ENCODE measurements around the gene PAIP2B.

The PAIP2B gene

DNA sequence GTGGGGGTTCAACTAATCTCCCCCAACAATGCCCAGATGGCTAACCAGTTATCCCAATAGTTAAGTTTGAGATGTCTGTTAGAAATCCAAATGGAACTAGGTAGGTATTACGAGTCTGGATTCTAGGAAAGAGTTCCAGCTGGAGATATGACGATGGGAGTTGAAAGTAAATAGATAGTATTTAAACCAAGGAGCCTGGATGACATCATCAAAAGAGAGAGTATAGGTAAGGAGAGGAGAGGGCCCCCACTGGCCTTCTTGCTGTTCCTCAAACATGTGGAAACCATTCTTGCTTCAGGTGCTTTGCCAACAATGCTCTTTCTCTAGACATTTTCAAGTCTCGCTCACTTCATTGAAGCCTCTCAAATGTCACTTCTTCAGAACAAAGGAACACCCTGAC is 26.0 kb upstream of the PAIP2B start:
- H3K9me3 ChIP-seq (ENCODE audit: insufficient read depth, low read depth, low read length) = no peaks in the 10 kb centered on the region
- H3F3A ChIP-seq (ENCODE audit: low read depth) = no peaks in the 10 kb centered on the region
- TF ChIP-seq, protein P1, sequence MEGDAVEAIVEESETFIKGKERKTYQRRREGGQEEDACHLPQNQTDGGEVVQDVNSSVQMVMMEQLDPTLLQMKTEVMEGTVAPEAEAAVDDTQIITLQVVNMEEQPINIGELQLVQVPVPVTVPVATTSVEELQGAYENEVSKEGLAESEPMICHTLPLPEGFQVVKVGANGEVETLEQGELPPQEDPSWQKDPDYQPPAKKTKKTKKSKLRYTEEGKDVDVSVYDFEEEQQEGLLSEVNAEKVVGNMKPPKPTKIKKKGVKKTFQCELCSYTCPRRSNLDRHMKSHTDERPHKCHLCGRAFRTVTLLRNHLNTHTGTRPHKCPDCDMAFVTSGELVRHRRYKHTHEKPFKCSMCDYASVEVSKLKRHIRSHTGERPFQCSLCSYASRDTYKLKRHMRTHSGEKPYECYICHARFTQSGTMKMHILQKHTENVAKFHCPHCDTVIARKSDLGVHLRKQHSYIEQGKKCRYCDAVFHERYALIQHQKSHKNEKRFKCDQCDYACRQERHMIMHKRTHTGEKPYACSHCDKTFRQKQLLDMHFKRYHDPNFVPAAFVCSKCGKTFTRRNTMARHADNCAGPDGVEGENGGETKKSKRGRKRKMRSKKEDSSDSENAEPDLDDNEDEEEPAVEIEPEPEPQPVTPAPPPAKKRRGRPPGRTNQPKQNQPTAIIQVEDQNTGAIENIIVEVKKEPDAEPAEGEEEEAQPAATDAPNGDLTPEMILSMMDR (conservative IDR thresholded peaks at IDR 0.05; ENCODE audit: low read length) = no peak
- no peak for TF ChIP-seq EZH2phosphoT487 (IDR thresholded peaks at IDR 0.05; ENCODE audit: borderline replicate concordance)
- no peaks in the 10 kb centered on the region for H3K27me3 ChIP-seq (ENCODE audit: insufficient read depth, low read length, poor library complexity, severe bottlenecking)
- no peak overlapping the region for H2AFZ ChIP-seq (ENCODE audit: low read length)
- no peaks in the 10 kb centered on the region for H3K9me2 ChIP-seq (replicated peaks; ENCODE audit: low read depth, low read length)
- no peaks in the 10 kb centered on the region for H3K4me1 ChIP-seq (ENCODE audit: insufficient read depth, low read length, poor library complexity, severe bottlenecking)
- no peak overlapping the region for H3K9ac ChIP-seq (ENCODE audit: low read depth, low read length, poor library complexity, severe bottlenecking)
- no peak overlapping the region for H3K4me3 ChIP-seq (ENCODE audit: low read length, poor library complexity, severe bottlenecking)
- no peak overlapping the region for H3K4me2 ChIP-seq (ENCODE audit: low read depth, low read length, poor library complexity, severe bottlenecking)
- H3K36me3 ChIP-seq (ENCODE audit: insufficient read depth, low read length) = no peaks in the 10 kb centered on the region
- H4K20me1 ChIP-seq (ENCODE audit: insufficient read depth, low read length, poor library complexity, severe bottlenecking) = no peaks in the 10 kb centered on the region
- H3K79me2 ChIP-seq (ENCODE audit: insufficient read depth, low read length) = no peaks in the 10 kb centered on the region

DNA sequence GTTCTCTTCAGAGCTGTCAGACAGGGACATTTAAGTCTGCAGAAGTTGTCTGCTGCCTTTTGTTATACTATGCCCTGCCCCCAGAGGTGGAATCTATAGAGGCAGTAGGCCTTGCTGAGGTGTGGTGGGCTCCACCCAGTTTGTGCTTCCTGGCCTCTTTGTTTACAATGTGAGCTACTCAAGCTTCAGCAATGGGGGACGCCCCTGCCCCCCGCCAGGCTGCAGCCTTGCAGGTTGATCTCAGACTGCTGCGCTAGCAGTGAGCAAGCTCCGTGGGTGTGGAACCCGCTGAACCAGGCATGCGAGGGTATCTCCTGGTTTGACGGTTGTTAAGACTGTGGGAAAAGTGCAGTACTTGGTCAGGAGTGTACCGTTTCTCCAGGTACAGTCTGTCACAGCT is 24.0 kb upstream of the PAIP2B start:
- no peaks in the 10 kb centered on the region for H3F3A ChIP-seq (ENCODE audit: low read depth)
- no peaks in the 10 kb centered on the region for H3K4me1 ChIP-seq (ENCODE audit: insufficient read depth, low read length, poor library complexity, severe bottlenecking)
- no peaks in the 10 kb centered on the region for H3K79me2 ChIP-seq (ENCODE audit: insufficient read depth, low read length)
- no peaks in the 10 kb centered on the region for H3K9me2 ChIP-seq (replicated peaks; ENCODE audit: low read depth, low read length)
- no peaks in the 10 kb centered on the region for H4K20me1 ChIP-seq (ENCODE audit: insufficient read depth, low read length, poor library complexity, severe bottlenecking)
- H3K9me3 ChIP-seq (ENCODE audit: insufficient read depth, low read depth, low read length) = no peaks in the 10 kb centered on the region
- no peaks in the 10 kb centered on the region for H3K27me3 ChIP-seq (ENCODE audit: insufficient read depth, low read length, poor library complexity, severe bottlenecking)
- H3K9ac ChIP-seq (ENCODE audit: low read depth, low read length, poor library complexity, severe bottlenecking) = no peak overlapping the region
- H3K4me2 ChIP-seq (ENCODE audit: low read depth, low read length, poor library complexity, severe bottlenecking) = no peak overlapping the region
- no peak overlapping the region for H2AFZ ChIP-seq (ENCODE audit: low read length)
- no peak overlapping the region for H3K4me3 ChIP-seq (ENCODE audit: low read length, poor library complexity, severe bottlenecking)
- no peaks in the 10 kb centered on the region for H3K36me3 ChIP-seq (ENCODE audit: insufficient read depth, low read length)
- TF ChIP-seq EZH2phosphoT487 (IDR thresholded peaks at IDR 0.05; ENCODE audit: borderline replicate concordance) = no peak
- TF ChIP-seq, protein P1 (conservative IDR thresholded peaks at IDR 0.05; ENCODE audit: low read length) = no peak

DNA sequence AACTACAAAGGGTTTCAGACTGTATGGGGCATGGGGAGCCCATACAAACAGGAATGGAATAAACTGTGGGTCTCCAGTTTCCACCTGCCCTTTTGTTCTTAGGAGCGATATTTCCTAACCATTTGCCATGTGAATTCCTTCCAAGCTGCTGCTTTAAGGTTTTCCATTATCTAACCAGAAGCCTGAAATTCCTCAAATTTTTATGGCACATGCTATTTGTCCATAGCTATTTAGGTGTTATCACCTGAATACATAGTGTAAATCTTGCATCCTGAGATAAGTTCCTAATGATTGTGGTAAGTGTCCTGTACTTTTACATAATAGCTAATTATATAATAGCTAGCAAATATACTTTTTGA is 17.4 kb upstream of the PAIP2B start:
- Histone ChIP-seq H3K4me1 (ENCODE audit: insufficient read depth, low read length, poor library complexity, severe bottlenecking) (no peaks in the 10 kb centered on the region), H3K36me3 (ENCODE audit: insufficient read depth, low read length) (no peaks in the 10 kb centered on the region), H3K27me3 (ENCODE audit: insufficient read depth, low read length, poor library complexity, severe bottlenecking) (no peaks in the 10 kb centered on the region), H4K20me1 (ENCODE audit: insufficient read depth, low read length, poor library complexity, severe bottlenecking) (no peaks in the 10 kb centered on the region), H2AFZ (ENCODE audit: low read length) (no peak overlapping the region), H3K79me2 (ENCODE audit: insufficient read depth, low read length) (no peaks in the 10 kb centered on the region), H3K9ac (ENCODE audit: low read depth, low read length, poor library complexity, severe bottlenecking) (no peak overlapping the region), H3K4me3 (ENCODE audit: low read length, poor library complexity, severe bottlenecking) (no peak overlapping the region), H3K4me2 (ENCODE audit: low read depth, low read length, poor library complexity, severe bottlenecking) (no peak overlapping the region), H3K9me3 (ENCODE audit: insufficient read depth, low read depth, low read length) (no peaks in the 10 kb centered on the region), H3K9me2 (replicated peaks; ENCODE audit: low read depth, low read length) (no peaks in the 10 kb centered on the region), H3F3A (ENCODE audit: low read depth) (no peaks in the 10 kb centered on the region)
- TF ChIP-seq EZH2phosphoT487 (IDR thresholded peaks at IDR 0.05; ENCODE audit: borderline replicate concordance) = no peak
- TF ChIP-seq, protein P1 (conservative IDR thresholded peaks at IDR 0.05; ENCODE audit: low read length) = no peak
